ENCODE results near the gene FGF3.

Gene FGF3

GRCh38 chr11:69818603-69819441 lies at the start of gene FGF3:
FGF3 (minus strand) TSS chr11:69819416; CDS start chr11:69818933, 483 bp downstream.
- Histone ChIP-seq H3K27ac (ENCODE audit: low read depth, low read length) (no peak within 1 kb of the TSS), H3K4me1 (ENCODE audit: control insufficient read depth, insufficient read depth, low read length, unreplicated experiment) (no peaks in the 10 kb centered on the region), H3K27me3 (ENCODE audit: insufficient read depth, low read length) (peaks cover 92% of the 10 kb centered on the region), H3K4me3 (ENCODE audit: low read depth, low read length) (no peak within 1 kb of the TSS), H3K79me2 (ENCODE audit: control insufficient read depth, insufficient read depth, low read length, unreplicated experiment) (no peaks in the 10 kb centered on the region), H2AFZ (ENCODE audit: low read length, unreplicated experiment) (no peak within 1 kb of the TSS), H3K36me3 (ENCODE audit: insufficient read depth, low read length) (no peaks in the 10 kb centered on the region)

GRCh38 chr11:69868871-69869270 lies 49.7 kb upstream of the FGF3 start:
- no peak overlapping the region for H3K4me3 ChIP-seq (ENCODE audit: low read depth, low read length)
- H2AFZ ChIP-seq (ENCODE audit: low read length, unreplicated experiment): no peak overlapping the region
- H3K79me2 ChIP-seq (ENCODE audit: control insufficient read depth, insufficient read depth, low read length, unreplicated experiment): no peaks in the 10 kb centered on the region
- H3K27ac ChIP-seq (ENCODE audit: low read depth, low read length): no peak overlapping the region
- no peaks in the 10 kb centered on the region for H3K36me3 ChIP-seq (ENCODE audit: insufficient read depth, low read length)
- H3K27me3 ChIP-seq (ENCODE audit: insufficient read depth, low read length): peaks cover 8% of the 10 kb centered on the region; the same call in 1 of the 2 replicates
- no peaks in the 10 kb centered on the region for H3K4me1 ChIP-seq (ENCODE audit: control insufficient read depth, insufficient read depth, low read length, unreplicated experiment)

GRCh38 chr11:69868006-69868810 lies 49.0 kb upstream of the FGF3 start:
- Histone ChIP-seq H2AFZ (ENCODE audit: low read length, unreplicated experiment) (no peak overlapping the region), H3K27ac (ENCODE audit: low read depth, low read length) (no peak overlapping the region), H3K27me3 (ENCODE audit: insufficient read depth, low read length) (peaks cover 8% of the 10 kb centered on the region; the same call in 1 of the 2 replicates), H3K4me3 (ENCODE audit: low read depth, low read length) (no peak overlapping the region), H3K79me2 (ENCODE audit: control insufficient read depth, insufficient read depth, low read length, unreplicated experiment) (no peaks in the 10 kb centered on the region), H3K4me1 (ENCODE audit: control insufficient read depth, insufficient read depth, low read length, unreplicated experiment) (no peaks in the 10 kb centered on the region), H3K36me3 (ENCODE audit: insufficient read depth, low read length) (no peaks in the 10 kb centered on the region)

- Histone ChIP-seq H3K36me3 (ENCODE audit: insufficient read depth, low read length) (no peaks in the 10 kb centered on the region), H3K27me3 (ENCODE audit: insufficient read depth, low read length) (peaks cover 8% of the 10 kb centered on the region; the same call in 1 of the 2 replicates), H3K27ac (ENCODE audit: low read depth, low read length) (no peak overlapping the region), H3K4me3 (ENCODE audit: low read depth, low read length) (no peak overlapping the region), H3K4me1 (ENCODE audit: control insufficient read depth, insufficient read depth, low read length, unreplicated experiment) (no peaks in the 10 kb centered on the region), H2AFZ (ENCODE audit: low read length, unreplicated experiment) (no peak overlapping the region), H3K79me2 (ENCODE audit: control insufficient read depth, insufficient read depth, low read length, unreplicated experiment) (no peaks in the 10 kb centered on the region)
Observed at GRCh38 chr11:69867076-69868005, 48.1 kb upstream of the FGF3 start.

GRCh38 chr11:69866648-69867047 lies 47.4 kb upstream of the FGF3 start:
- Histone ChIP-seq H3K27me3 (ENCODE audit: insufficient read depth, low read length) (peaks cover 13% of the 10 kb centered on the region), H3K27ac (ENCODE audit: low read depth, low read length) (no peak overlapping the region), H3K79me2 (ENCODE audit: control insufficient read depth, insufficient read depth, low read length, unreplicated experiment) (no peaks in the 10 kb centered on the region), H2AFZ (ENCODE audit: low read length, unreplicated experiment) (no peak overlapping the region), H3K4me1 (ENCODE audit: control insufficient read depth, insufficient read depth, low read length, unreplicated experiment) (no peaks in the 10 kb centered on the region), H3K36me3 (ENCODE audit: insufficient read depth, low read length) (no peaks in the 10 kb centered on the region), H3K4me3 (ENCODE audit: low read depth, low read length) (no peak overlapping the region)

GRCh38 chr11:69865707-69866106 lies 46.5 kb upstream of the FGF3 start:
- Histone ChIP-seq H3K36me3 (ENCODE audit: insufficient read depth, low read length) (no peaks in the 10 kb centered on the region), H3K27ac (ENCODE audit: low read depth, low read length) (no peak overlapping the region), H3K27me3 (ENCODE audit: insufficient read depth, low read length) (peaks cover 20% of the 10 kb centered on the region), H2AFZ (ENCODE audit: low read length, unreplicated experiment) (no peak overlapping the region), H3K79me2 (ENCODE audit: control insufficient read depth, insufficient read depth, low read length, unreplicated experiment) (no peaks in the 10 kb centered on the region), H3K4me3 (ENCODE audit: low read depth, low read length) (no peak overlapping the region), H3K4me1 (ENCODE audit: control insufficient read depth, insufficient read depth, low read length, unreplicated experiment) (no peaks in the 10 kb centered on the region)

- Histone ChIP-seq H2AFZ (ENCODE audit: low read length, unreplicated experiment) (no peak overlapping the region), H3K79me2 (ENCODE audit: control insufficient read depth, insufficient read depth, low read length, unreplicated experiment) (no peaks in the 10 kb centered on the region), H3K27ac (ENCODE audit: low read depth, low read length) (no peak overlapping the region), H3K27me3 (ENCODE audit: insufficient read depth, low read length) (peaks cover 27% of the 10 kb centered on the region), H3K36me3 (ENCODE audit: insufficient read depth, low read length) (no peaks in the 10 kb centered on the region), H3K4me1 (ENCODE audit: control insufficient read depth, insufficient read depth, low read length, unreplicated experiment) (no peaks in the 10 kb centered on the region), H3K4me3 (ENCODE audit: low read depth, low read length) (no peak overlapping the region)
Observed at GRCh38 chr11:69864686-69865661, 45.8 kb upstream of the FGF3 start.

- Histone ChIP-seq H3K27ac (ENCODE audit: low read depth, low read length) (no peak overlapping the region), H3K79me2 (ENCODE audit: control insufficient read depth, insufficient read depth, low read length, unreplicated experiment) (no peaks in the 10 kb centered on the region), H3K4me3 (ENCODE audit: low read depth, low read length) (no peak overlapping the region), H3K4me1 (ENCODE audit: control insufficient read depth, insufficient read depth, low read length, unreplicated experiment) (no peaks in the 10 kb centered on the region), H3K36me3 (ENCODE audit: insufficient read depth, low read length) (no peaks in the 10 kb centered on the region), H2AFZ (ENCODE audit: low read length, unreplicated experiment) (no peak overlapping the region), H3K27me3 (ENCODE audit: insufficient read depth, low read length) (peaks cover 34% of the 10 kb centered on the region)
Observed at GRCh38 chr11:69863544-69864200, 44.5 kb upstream of the FGF3 start.

- Histone ChIP-seq H3K4me3 (ENCODE audit: low read depth, low read length) (no peak overlapping the region), H3K27me3 (ENCODE audit: insufficient read depth, low read length) (peaks cover 37% of the 10 kb centered on the region), H3K27ac (ENCODE audit: low read depth, low read length) (no peak overlapping the region), H2AFZ (ENCODE audit: low read length, unreplicated experiment) (no peak overlapping the region), H3K79me2 (ENCODE audit: control insufficient read depth, insufficient read depth, low read length, unreplicated experiment) (no peaks in the 10 kb centered on the region), H3K36me3 (ENCODE audit: insufficient read depth, low read length) (no peaks in the 10 kb centered on the region), H3K4me1 (ENCODE audit: control insufficient read depth, insufficient read depth, low read length, unreplicated experiment) (no peaks in the 10 kb centered on the region)
Observed at GRCh38 chr11:69862797-69863543, 43.8 kb upstream of the FGF3 start.
